ENCODE data around the gene H2BW1.
"Not testable (repeated sequence)": the region's sequence is repeated elsewhere in the genome, so short reads cannot be mapped to it uniquely, and the experiment has no call there.

Gene H2BW1

DNA sequence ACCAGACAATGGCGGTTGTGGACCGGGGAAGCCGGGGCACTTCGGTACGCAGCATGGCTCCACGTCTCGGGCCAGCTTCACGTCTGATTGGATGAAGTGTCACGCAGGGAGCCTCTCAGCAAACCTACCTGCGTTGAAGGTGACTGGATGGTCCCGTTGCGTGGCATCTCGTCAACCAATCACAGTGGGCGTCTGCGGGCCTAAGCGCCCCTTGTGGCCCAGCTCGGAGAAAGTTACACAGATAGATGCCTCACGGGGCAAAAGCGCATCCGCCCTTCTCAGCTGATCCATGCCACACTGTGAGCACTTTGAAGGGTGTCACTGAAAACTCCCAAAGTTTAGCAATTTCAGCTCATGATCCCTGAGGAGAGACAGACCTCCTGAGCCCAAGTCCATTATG is at the start of gene H2BW1:
TSS of gene H2BW1 (minus strand) at position 103 of the 400 bp plus-strand sequence. CDS start 132 bp downstream, outside the sequence.
- DNase-seq: no peak

DNA sequence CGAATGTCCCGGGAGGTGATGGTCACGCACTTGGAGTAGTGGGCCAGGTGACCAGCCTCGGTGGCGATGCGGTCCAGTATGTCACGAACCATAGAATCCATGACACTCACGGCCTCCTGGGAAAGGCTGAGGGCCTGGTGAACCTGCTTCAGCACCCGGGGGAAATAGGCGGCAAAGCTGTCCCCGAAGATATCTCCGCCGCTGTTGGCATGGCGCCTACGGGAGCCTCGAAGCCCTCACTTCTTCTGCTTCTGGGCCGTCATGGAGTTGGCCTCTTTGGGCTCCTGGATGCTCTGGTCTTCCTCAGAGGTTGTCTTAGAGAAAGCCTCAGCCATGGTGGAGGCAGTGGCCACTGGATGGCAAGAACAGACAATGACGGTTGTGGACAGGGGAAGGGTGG is 49.1 kb upstream of the H2BW1 start:
- not testable (repeated sequence) for DNase-seq

DNA sequence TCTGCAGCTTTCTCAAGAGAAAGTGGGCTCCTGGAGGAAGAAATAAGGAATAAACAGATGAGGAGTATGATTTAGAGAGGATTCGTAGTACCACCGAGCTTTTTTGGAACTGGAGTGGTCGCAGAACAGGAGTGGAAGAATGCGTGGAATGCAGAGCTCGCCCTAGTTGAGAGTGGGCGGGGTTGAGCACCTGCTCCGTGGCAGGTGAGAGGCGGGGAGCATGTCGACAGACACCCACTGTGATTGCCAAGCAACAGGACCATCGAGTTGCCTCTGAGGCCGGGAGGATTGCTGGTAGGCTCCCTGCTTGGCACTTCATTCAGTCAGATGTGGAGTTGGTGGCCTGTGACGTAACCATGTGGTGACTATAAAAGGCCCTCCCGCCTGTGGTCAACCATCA is 41.4 kb upstream of the H2BW1 start:
- not testable (repeated sequence) for DNase-seq

DNA sequence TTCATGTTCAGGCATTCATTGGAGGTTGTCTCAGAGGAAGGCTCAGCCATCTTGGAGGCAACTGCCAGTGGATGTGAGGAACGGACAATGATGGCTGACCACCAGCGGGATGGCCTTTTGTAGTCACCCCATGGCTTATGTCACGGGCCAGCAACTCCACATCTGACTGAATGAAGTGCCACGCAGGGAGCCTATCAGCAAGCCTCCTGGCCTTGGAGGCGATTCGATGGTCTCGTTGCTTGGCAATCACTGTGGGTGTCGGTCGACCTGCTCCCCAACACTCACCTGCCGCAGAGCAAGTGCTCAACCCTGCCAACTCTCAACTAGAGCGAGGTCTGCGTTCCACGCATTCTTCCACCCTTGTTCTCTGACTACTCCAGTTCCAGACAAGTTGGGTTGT is 33.7 kb upstream of the H2BW1 start:
- DNase-seq: no peak

- no peak for DNase-seq
These were observed 32.1 kb upstream of the H2BW1 start for GRCh38 chrX:104045642-104046041.

DNA sequence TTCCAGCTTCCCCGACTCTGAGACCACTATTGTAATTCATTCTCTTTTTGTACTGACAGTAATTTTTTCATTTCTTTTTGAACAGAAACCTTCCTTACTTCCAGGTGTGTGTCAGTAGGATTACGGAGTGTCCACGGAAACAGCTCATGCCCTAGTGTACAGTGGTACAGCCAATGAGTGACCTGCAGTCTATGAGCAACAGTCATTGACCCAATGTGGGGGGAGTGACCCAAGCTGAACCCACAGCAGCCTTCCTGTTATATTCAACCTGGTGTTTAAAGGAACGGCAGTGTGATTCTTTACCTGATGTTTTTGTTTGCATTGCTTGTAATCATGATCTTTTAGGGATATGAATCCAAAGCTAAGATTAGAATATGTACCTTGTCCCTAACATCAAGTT is 27.5 kb upstream of the H2BW1 start:
- DNase-seq: no peak

- DNase-seq: no peak
These were observed 26.4 kb upstream of the H2BW1 start, which contains the start of gene H2BW2 for GRCh38 chrX:104039689-104040505. TSS of gene H2BW2 (plus strand) at chrX:104039956. CDS start at chrX:104039995, 39 bp downstream.

- no peak for DNase-seq
These were observed 4.6 kb upstream of the H2BW1 start for GRCh38 chrX:104018126-104018525.

GRCh38 chrX:104015576-104015975 is 2.1 kb upstream of the H2BW1 start:
- not testable (repeated sequence) for DNase-seq

GRCh38 chrX:104013158-104013557 is 350 bp downstream of the H2BW1 start:
- DNase-seq: no peak

- no peak for DNase-seq
These were observed 4.7 kb downstream of the H2BW1 start for GRCh38 chrX:104008831-104009230.

DNA sequence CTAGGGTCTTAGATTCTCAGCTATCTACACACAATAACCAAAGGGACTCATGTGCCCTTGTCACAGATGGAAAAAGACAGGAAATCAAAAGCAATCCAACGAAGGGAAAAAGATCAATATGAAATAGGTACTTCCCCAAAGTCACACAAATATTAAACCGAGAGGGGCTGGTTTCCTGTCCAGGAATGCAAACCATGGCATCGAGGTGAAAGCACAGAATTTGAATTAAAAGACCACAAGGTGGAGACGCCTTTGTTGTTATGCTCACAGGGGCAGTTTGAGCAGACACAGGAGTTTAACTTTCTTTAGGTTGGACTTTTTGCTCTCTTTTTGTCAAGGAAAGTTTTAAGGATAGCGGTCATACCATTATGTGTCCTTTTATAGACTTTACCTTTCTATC is 14.3 kb downstream of the H2BW1 start:
- no peak for DNase-seq

DNA sequence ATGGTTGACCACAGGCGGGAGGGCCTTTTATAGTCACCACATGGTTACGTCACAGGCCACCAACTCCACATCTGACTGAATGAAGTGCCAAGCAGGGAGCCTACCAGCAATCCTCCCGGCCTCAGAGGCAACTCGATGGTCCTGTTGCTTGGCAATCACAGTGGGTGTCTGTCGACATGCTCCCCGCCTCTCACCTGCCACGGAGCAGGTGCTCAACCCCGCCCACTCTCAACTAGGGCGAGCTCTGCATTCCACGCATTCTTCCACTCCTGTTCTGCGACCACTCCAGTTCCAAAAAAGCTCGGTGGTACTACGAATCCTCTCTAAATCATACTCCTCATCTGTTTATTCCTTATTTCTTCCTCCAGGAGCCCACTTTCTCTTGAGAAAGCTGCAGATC is 30.0 kb downstream of the H2BW1 start:
- not testable (repeated sequence) for DNase-seq

GRCh38 chrX:103962411-103963278 is 50.9 kb downstream of the H2BW1 start, which contains the start of gene TMSB15B:
TSS of gene TMSB15B (plus strand) at chrX:103962627.
- DNase-seq: not testable (repeated sequence)

All from NCI-H2227 treated with DMSO at 0.1 percent for 48 hours (cell line).